ENCODE measurements around the gene PCED1A. TPM values are rescaled to one million over a fixed set of nuclear protein-coding genes. Genes with fewer than 3 reads are reported as not detected.

Gene PCED1A
- total RNA-seq, 1 donor from 2014 or later = 29.2 TPM

GRCh38 chr20:2858591-2858990 is 18.1 kb upstream of the PCED1A start:
- no peak overlapping the region for H3K27ac Mint-ChIP-seq

DNA sequence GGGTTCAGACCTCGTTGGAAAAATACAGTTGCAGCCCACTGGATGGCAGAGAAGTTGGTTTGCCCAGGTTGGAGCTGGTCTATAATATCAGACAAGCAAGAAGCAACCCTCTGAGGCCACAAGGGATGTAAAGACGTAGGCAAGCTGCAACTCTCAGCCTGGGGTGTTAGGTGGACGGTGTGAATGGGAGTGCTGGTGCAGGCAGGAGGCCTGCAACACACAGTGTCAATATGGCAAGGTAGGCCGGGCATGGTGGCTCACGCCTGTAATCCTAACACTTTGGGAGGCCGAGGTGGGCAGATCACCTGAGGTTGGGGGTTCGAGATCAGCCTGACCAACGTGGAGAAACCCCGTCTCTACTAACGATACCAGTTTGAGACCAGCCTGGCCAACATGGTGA is 10.6 kb upstream of the PCED1A start:
- Mint-ChIP-seq H3K9me3 (no peaks in the 10 kb centered on the region), H3K36me3 (ENCODE audit: low read depth) (peaks cover 3% of the 10 kb centered on the region), H3K4me3 (ENCODE audit: low read depth) (no peak overlapping the region), H3K4me1 (ENCODE audit: low read depth) (peaks cover 19% of the 10 kb centered on the region), H3K27me3 (ENCODE audit: low read depth) (no peaks in the 10 kb centered on the region), H3K27ac (no peak overlapping the region)
- intact Hi-C loops (cut with micrococcal nuclease) = loop anchor here (10.0 kb wide), 2 partner anchors 96 to 166 kb away; no protein-coding TSS in a partner anchor
- no peak for DNase-seq (ENCODE audit: low spot score)

More at GRCh38 chr20:2858591-2858990, 18.1 kb upstream of the PCED1A start:
- H3K4me3 Mint-ChIP-seq (ENCODE audit: low read depth) = no peak overlapping the region
- no peak for DNase-seq (ENCODE audit: low spot score)
- no peaks in the 10 kb centered on the region for H3K9me3 Mint-ChIP-seq
- intact Hi-C loops (cut with micrococcal nuclease) = loop anchor here (10.0 kb wide), 2 partner anchors 104 to 174 kb away; no protein-coding TSS in a partner anchor
- H3K36me3 Mint-ChIP-seq (ENCODE audit: low read depth) = peaks cover 9% of the 10 kb centered on the region
- no peaks in the 10 kb centered on the region for H3K4me1 Mint-ChIP-seq (ENCODE audit: low read depth)
- H3K27me3 Mint-ChIP-seq (ENCODE audit: low read depth) = no peaks in the 10 kb centered on the region

DNA sequence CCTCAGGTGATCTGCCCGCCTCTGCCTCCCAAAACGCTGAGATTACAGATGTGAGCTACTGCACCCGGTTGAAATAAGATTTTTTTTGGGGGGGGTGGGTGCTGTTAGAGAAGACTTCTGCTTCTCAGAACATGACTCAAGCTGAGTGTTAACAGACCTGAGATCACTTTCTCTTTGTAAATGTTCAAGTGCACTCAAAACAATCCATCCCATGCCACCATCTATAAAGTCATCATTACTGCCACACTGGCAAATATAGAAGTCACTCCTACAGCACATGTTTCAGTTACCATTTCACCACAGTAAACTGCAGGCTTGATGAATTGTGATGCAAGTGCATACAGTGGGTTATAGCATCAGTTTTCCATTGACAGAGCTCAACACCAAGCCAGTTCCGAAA is 9.1 kb upstream of the PCED1A start:
- Mint-ChIP-seq H3K9me3 (no peaks in the 10 kb centered on the region), H3K27ac (no peak overlapping the region), H3K36me3 (ENCODE audit: low read depth) (peaks cover 6% of the 10 kb centered on the region), H3K27me3 (ENCODE audit: low read depth) (no peaks in the 10 kb centered on the region), H3K4me3 (ENCODE audit: low read depth) (no peak overlapping the region), H3K4me1 (ENCODE audit: low read depth) (peaks cover 28% of the 10 kb centered on the region)
- DNase-seq (ENCODE audit: low spot score) = no peak
- intact Hi-C loops (cut with micrococcal nuclease) = no loop called here

DNA sequence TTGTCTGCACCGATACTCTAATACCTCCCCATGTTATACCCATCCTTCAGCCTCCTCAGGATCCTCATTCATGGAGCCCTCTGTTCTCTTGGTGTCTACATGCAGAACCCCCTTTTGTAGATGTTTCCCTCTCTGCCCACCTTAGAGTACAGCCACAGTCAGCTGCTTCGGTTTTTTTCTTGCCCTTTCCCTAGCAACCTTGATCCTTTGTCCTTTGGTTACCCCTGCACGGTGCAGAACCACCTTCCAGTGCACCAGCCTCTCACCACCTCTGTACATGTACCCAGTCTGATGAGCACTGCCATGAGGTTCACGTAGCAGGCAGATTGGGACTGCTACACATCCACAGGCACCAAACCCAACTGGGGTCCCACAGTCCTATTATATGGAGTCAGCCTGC is 7.3 kb upstream of the PCED1A start:
- DNase-seq (ENCODE audit: low spot score) = no peak
- intact Hi-C loops (cut with micrococcal nuclease) = no loop called here
- no peaks in the 10 kb centered on the region for H3K27me3 Mint-ChIP-seq (ENCODE audit: low read depth)
- no peaks in the 10 kb centered on the region for H3K9me3 Mint-ChIP-seq
- H3K4me1 Mint-ChIP-seq (ENCODE audit: low read depth) = peaks cover 27% of the 10 kb centered on the region
- no peak overlapping the region for H3K27ac Mint-ChIP-seq
- no peak overlapping the region for H3K4me3 Mint-ChIP-seq (ENCODE audit: low read depth)
- H3K36me3 Mint-ChIP-seq (ENCODE audit: low read depth) = peaks cover 7% of the 10 kb centered on the region

DNA sequence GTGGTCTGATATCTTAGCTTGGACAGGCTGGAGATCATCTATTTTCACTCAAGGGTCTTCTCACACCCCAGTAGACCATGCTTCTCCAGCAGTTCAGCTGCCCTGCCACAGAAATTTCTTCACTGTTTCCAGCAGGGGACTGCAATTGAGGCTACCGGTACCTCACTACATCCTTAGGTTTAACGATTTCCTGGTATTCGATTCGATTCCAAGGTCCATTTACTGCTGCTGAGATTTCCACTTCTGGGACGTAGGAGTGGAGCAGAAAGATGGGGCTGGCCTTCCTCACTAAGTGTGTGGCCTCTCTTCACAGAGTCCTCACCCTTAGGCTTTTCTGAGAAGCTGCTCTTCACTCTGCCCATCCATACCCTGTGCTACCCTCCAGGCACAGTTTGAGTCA is 6.2 kb upstream of the PCED1A start:
- DNase-seq (ENCODE audit: low spot score) = no peak
- Mint-ChIP-seq H3K36me3 (ENCODE audit: low read depth) (peaks cover 7% of the 10 kb centered on the region), H3K27ac (no peak overlapping the region), H3K9me3 (no peaks in the 10 kb centered on the region), H3K4me1 (ENCODE audit: low read depth) (peaks cover 16% of the 10 kb centered on the region), H3K4me3 (ENCODE audit: low read depth) (no peak overlapping the region), H3K27me3 (ENCODE audit: low read depth) (no peaks in the 10 kb centered on the region)
- intact Hi-C loops (cut with micrococcal nuclease) = no loop called here

- H3K4me3 Mint-ChIP-seq (ENCODE audit: low read depth) = no peak overlapping the region
- no peaks in the 10 kb centered on the region for H3K27me3 Mint-ChIP-seq (ENCODE audit: low read depth)
- intact Hi-C loops (cut with micrococcal nuclease) = no loop called here
- peaks cover 19% of the 10 kb centered on the region for H3K4me1 Mint-ChIP-seq (ENCODE audit: low read depth)
- no peak for DNase-seq (ENCODE audit: low spot score)
- H3K27ac Mint-ChIP-seq = no peak overlapping the region
- peaks cover 7% of the 10 kb centered on the region for H3K36me3 Mint-ChIP-seq (ENCODE audit: low read depth)
- H3K9me3 Mint-ChIP-seq = no peaks in the 10 kb centered on the region
Measured at GRCh38 chr20:2845607-2846006, 5.2 kb upstream of the PCED1A start.

- no peak for DNase-seq (ENCODE audit: low spot score)
- Mint-ChIP-seq H3K27me3 (ENCODE audit: low read depth) (no peaks in the 10 kb centered on the region), H3K36me3 (ENCODE audit: low read depth) (peaks cover 22% of the 10 kb centered on the region), H3K4me1 (ENCODE audit: low read depth) (peaks cover 23% of the 10 kb centered on the region), H3K9me3 (peaks cover 3% of the 10 kb centered on the region), H3K4me3 (ENCODE audit: low read depth) (peak overlapping the region; percentile 87), H3K27ac (peak overlapping the region; percentile 62)
- intact Hi-C loops (cut with micrococcal nuclease) = loop anchor here (1.0 kb wide), 1 partner anchor 32 kb away; the partner anchor contains the start of gene PTPRA
Measured at GRCh38 chr20:2840967-2841531, 594 bp upstream of the PCED1A start.

DNA sequence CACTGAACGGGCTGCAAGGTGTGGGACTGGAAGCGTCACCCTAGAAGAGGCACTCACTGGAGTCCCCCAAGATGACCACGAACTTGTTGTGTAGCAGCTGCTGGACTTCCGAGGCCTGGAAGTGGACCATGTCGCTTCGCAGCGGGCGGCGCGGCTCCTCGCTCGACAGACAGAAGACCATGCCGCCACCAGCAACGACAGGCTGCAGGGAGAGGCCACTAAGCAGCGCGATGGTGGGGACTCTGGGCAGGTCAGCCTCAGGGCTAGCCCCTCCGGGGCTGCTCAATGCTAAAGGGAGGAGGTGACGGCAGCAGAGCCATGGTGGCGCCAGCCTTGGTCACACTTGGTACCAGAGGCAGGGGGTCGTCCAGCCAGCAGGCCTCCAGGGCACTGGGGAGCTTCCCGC is 720 bp downstream of the PCED1A start:
- peaks cover 20% of the 10 kb centered on the region for H3K36me3 Mint-ChIP-seq (ENCODE audit: low read depth)
- DNase-seq (ENCODE audit: low spot score) = no peak
- H3K9me3 Mint-ChIP-seq = peaks cover 3% of the 10 kb centered on the region
- peak overlapping the region; percentile 89 for H3K27ac Mint-ChIP-seq
- peaks cover 15% of the 10 kb centered on the region for H3K4me1 Mint-ChIP-seq (ENCODE audit: low read depth)
- no peaks in the 10 kb centered on the region for H3K27me3 Mint-ChIP-seq (ENCODE audit: low read depth)
- intact Hi-C loops (cut with micrococcal nuclease) = loop anchor here (1.0 kb wide), 1 partner anchor 34 kb away; the partner anchor contains the start of gene PTPRA
- peak overlapping the region; percentile 84 for H3K4me3 Mint-ChIP-seq (ENCODE audit: low read depth)

- Mint-ChIP-seq H3K27ac (peak overlapping the region; percentile 89), H3K27me3 (ENCODE audit: low read depth) (no peaks in the 10 kb centered on the region), H3K9me3 (peaks cover 3% of the 10 kb centered on the region), H3K4me1 (ENCODE audit: low read depth) (peaks cover 13% of the 10 kb centered on the region), H3K4me3 (ENCODE audit: low read depth) (peak overlapping the region; percentile 84), H3K36me3 (ENCODE audit: low read depth) (peaks cover 18% of the 10 kb centered on the region)
- intact Hi-C loops (cut with micrococcal nuclease) = no loop called here
- no peak for DNase-seq (ENCODE audit: low spot score)
Measured at GRCh38 chr20:2838847-2839671, 1.4 kb downstream of the PCED1A start.

DNA sequence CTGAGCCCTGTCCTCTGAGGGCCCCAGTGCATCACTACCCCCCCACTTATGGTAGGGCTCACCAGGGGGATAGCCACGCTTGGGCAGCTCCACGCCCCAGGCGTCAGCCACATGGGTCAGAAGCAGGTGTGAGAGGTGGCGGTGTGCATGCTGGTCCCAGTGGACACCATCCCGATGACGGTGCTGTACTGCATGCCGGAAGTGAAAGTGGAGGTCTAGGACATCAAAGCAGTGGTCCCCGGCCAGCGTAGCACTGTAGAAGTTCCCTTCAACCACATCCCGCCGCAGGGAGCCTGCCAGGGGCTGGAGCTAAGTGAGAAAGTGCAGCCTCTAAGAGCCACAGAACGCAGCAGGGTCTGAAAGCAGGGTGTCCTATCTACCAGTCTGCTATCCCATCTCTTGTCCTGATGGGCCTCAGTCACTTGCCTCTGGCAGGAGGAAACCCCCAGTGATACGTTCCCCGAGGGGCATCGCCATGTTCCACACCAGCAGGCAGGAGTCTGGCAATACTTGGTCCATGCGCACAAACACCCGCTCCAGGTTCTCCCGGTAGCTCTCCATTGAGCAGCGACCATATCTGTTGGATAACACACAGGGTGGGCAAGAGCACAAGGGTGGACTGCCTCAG is 2.2 kb downstream of the PCED1A start:
- Mint-ChIP-seq H3K4me3 (ENCODE audit: low read depth) (peak overlapping the region; percentile 55), H3K36me3 (ENCODE audit: low read depth) (peaks cover 15% of the 10 kb centered on the region), H3K27ac (no peak overlapping the region), H3K27me3 (ENCODE audit: low read depth) (no peaks in the 10 kb centered on the region), H3K9me3 (peaks cover 3% of the 10 kb centered on the region), H3K4me1 (ENCODE audit: low read depth) (peaks cover 10% of the 10 kb centered on the region)
- intact Hi-C loops (cut with micrococcal nuclease) = no loop called here
- DNase-seq (ENCODE audit: low spot score) = no peak

GRCh38 chr20:2837221-2837960 is 3.1 kb downstream of the PCED1A start:
- peaks cover 15% of the 10 kb centered on the region for H3K36me3 Mint-ChIP-seq (ENCODE audit: low read depth)
- DNase-seq (ENCODE audit: low spot score) = no peak
- H3K4me1 Mint-ChIP-seq (ENCODE audit: low read depth) = peaks cover 10% of the 10 kb centered on the region
- no peak overlapping the region for H3K27ac Mint-ChIP-seq
- H3K27me3 Mint-ChIP-seq (ENCODE audit: low read depth) = no peaks in the 10 kb centered on the region
- no peak overlapping the region for H3K4me3 Mint-ChIP-seq (ENCODE audit: low read depth)
- intact Hi-C loops (cut with micrococcal nuclease) = no loop called here
- H3K9me3 Mint-ChIP-seq = peaks cover 3% of the 10 kb centered on the region

DNA sequence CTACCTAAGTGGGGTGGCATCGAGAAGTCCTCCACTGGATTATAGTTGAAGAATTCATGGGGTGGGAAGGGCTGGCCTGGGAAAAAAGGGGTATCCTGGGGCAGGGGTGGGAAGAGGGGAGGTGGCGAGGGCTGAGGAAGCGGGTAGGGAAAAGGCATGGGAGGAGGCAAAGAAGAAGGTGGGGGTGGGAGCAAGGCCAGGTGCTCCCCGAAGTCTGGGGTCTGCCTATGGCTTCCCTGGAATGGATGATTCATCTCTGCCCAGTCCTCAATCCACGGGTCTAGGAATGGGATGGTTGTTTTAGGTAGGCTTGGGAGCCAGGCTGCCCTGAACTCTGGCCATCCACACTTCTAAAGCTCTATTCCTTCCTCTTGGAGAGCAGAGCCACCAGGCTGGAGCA is 4.4 kb downstream of the PCED1A start:
- H3K27me3 Mint-ChIP-seq (ENCODE audit: low read depth) = no peaks in the 10 kb centered on the region
- H3K27ac Mint-ChIP-seq = no peak overlapping the region
- DNase-seq (ENCODE audit: low spot score) = no peak
- H3K4me3 Mint-ChIP-seq (ENCODE audit: low read depth) = no peak overlapping the region
- H3K4me1 Mint-ChIP-seq (ENCODE audit: low read depth) = peaks cover 9% of the 10 kb centered on the region
- H3K36me3 Mint-ChIP-seq (ENCODE audit: low read depth) = peaks cover 15% of the 10 kb centered on the region
- peaks cover 3% of the 10 kb centered on the region for H3K9me3 Mint-ChIP-seq
- intact Hi-C loops (cut with micrococcal nuclease) = no loop called here
